ENCODE results near the gene MED13.

GRCh38 chr17:62009220-62009619 is 55.9 kb downstream of the MED13 start:
- TF ChIP-seq EZH2 (IDR thresholded peaks at IDR 0.05; ENCODE audit: insufficient read depth, poor library complexity, severe bottlenecking) (no peak), EZH2phosphoT487 (IDR thresholded peaks at IDR 0.05; ENCODE audit: insufficient read depth, low read depth) (no peak)
